Measurements from ENCODE around the gene GAL3ST3. TPM values are rescaled to one million over a fixed set of nuclear protein-coding genes. Genes with fewer than 3 reads are reported as not detected.
A peak's percentile ranks its signal among the peaks of the same experiment; 100 is the strongest.

Gene GAL3ST3
- total RNA-seq, 1 donor from 2014 or later: not detected

- H3K36me3 ChIP-seq: peaks cover 47% of the 10 kb centered on the region
- DNase-seq (no peak), ATAC-seq (no peak)
- peak overlapping the region; percentile 81 for H3K4me3 ChIP-seq
- H3K9me3 ChIP-seq: no peaks in the 10 kb centered on the region
- peaks cover 40% of the 10 kb centered on the region for H3K4me1 ChIP-seq
- H3K27me3 ChIP-seq (ENCODE audit: low read depth): no peaks in the 10 kb centered on the region
- TF ChIP-seq CTCF (IDR thresholded peaks at IDR 0.05): no peak
- intact Hi-C loops (cut with DNase I): no loop called here
- peak overlapping the region; percentile 85 for H3K27ac ChIP-seq
These were observed 22.4 kb upstream of the GAL3ST3 start for GRCh38 chr11:66071381-66071801.

GRCh38 chr11:66070604-66071380 lies 21.8 kb upstream of the GAL3ST3 start:
- no peak for TF ChIP-seq CTCF (IDR thresholded peaks at IDR 0.05)
- peaks cover 40% of the 10 kb centered on the region for H3K4me1 ChIP-seq
- peaks cover 53% of the 10 kb centered on the region for H3K36me3 ChIP-seq
- peak overlapping the region; percentile 81 for H3K4me3 ChIP-seq
- ATAC-seq: peak; percentile 14 to 40
- intact Hi-C loops (cut with DNase I): no loop called here
- DNase-seq: peak; percentile 62
- H3K27me3 ChIP-seq (ENCODE audit: low read depth): no peaks in the 10 kb centered on the region
- H3K9me3 ChIP-seq: no peaks in the 10 kb centered on the region
- H3K27ac ChIP-seq: peak overlapping the region; percentile 85

- H3K27me3 ChIP-seq (ENCODE audit: low read depth): no peaks in the 10 kb centered on the region
- intact Hi-C loops (cut with DNase I): no loop called here
- ATAC-seq: peak; percentile 85 to 93
- H3K27ac ChIP-seq: peak within 1 kb of the TSS; percentile 91
- H3K36me3 ChIP-seq: peaks cover 62% of the 10 kb centered on the region
- H3K9me3 ChIP-seq: no peaks in the 10 kb centered on the region
- peak within 1 kb of the TSS; percentile 81 for H3K4me3 ChIP-seq
- peaks cover 40% of the 10 kb centered on the region for H3K4me1 ChIP-seq
- DNase-seq: peak; percentile 88
- TF ChIP-seq CTCF (IDR thresholded peaks at IDR 0.05): no peak
These were observed 21.0 kb upstream of the GAL3ST3 start, which contains the start of gene PACS1 for GRCh38 chr11:66069715-66070603. PACS1 (plus strand) TSS chr11:66070272; CDS start chr11:66070487, 215 bp downstream.

- intact Hi-C loops (cut with DNase I): no loop called here
- Histone ChIP-seq H3K4me1 (peaks cover 40% of the 10 kb centered on the region), H3K9me3 (no peaks in the 10 kb centered on the region), H3K36me3 (peaks cover 64% of the 10 kb centered on the region), H3K27ac (peak overlapping the region; percentile 91), H3K4me3 (peak overlapping the region; percentile 81), H3K27me3 (ENCODE audit: low read depth) (no peaks in the 10 kb centered on the region)
- no peak for TF ChIP-seq CTCF (IDR thresholded peaks at IDR 0.05)
- no peak for DNase-seq
- peak; percentile 28 to 38 for ATAC-seq
These were observed 20.2 kb upstream of the GAL3ST3 start for GRCh38 chr11:66068923-66069714.

Data from lower lobe of right lung (tissue), 2 donors.